Immature natural killer cell (primary cell): ENCODE results near the gene WFDC6. TPM values are rescaled to one million over a fixed set of nuclear protein-coding genes. Genes with fewer than 3 reads are reported as not detected.
"Not testable (repeated sequence)": the region's sequence is repeated elsewhere in the genome, so short reads cannot be mapped to it uniquely, and the experiment has no call there.

ENCODE experiments used
- DNase-seq, 3 donors: peaks; one replicate each; pipeline ENCODE4 v3.0.0; 2022; ENCODE audit warnings: mixed read lengths in 1 of 3
- H3K27ac Mint-ChIP-seq, 6 donors: one replicate each; pipeline ENCODE4 v1.8.0; 2020; ENCODE audit warnings: mixed read lengths in 6 of 6, mild to moderate bottlenecking in 5 of 6, inconsistent platforms in 4 of 6, moderate library complexity in 3 of 6
- H3K27me3 Mint-ChIP-seq, 3 donors: one replicate each; pipeline ENCODE4 v1.8.0; 2020 to 2021; ENCODE audit warnings: low read depth in 3 of 3, mild to moderate bottlenecking in 3 of 3, mixed read lengths in 3 of 3, moderate library complexity in 3 of 3, inconsistent platforms in 1 of 3
- H3K36me3 Mint-ChIP-seq, 3 donors: one replicate each; pipeline ENCODE4 v1.8.0; 2020; ENCODE audit warnings: mixed read lengths in 3 of 3, inconsistent platforms in 2 of 3, mild to moderate bottlenecking in 2 of 3
- H3K4me1 Mint-ChIP-seq, 2 donors: one replicate each; pipeline ENCODE4 v1.8.0; 2020; ENCODE audit warnings: inconsistent platforms in 2 of 2, mild to moderate bottlenecking in 2 of 2, mixed read lengths in 2 of 2, moderate library complexity in 1 of 2
- H3K4me3 Mint-ChIP-seq, 5 donors: one replicate each; pipeline ENCODE4 v1.8.0; 2020; ENCODE audit warnings: mild to moderate bottlenecking in 5 of 5, mixed read lengths in 5 of 5, inconsistent platforms in 3 of 5, moderate library complexity in 3 of 5
- H3K9me3 Mint-ChIP-seq, 6 donors: one replicate each; pipeline ENCODE4 v1.8.0; 2020; ENCODE audit warnings: mild to moderate bottlenecking in 6 of 6, mixed read lengths in 6 of 6, inconsistent platforms in 4 of 6, moderate library complexity in 3 of 6
- polyA plus RNA-seq, 3 donors: library from polyadenylated mRNA; unstranded; fragments of 300-500 nt; fragmentation: Illumina TruSeq; gene quantifications; one replicate each; pipeline ENCODE4 v1.2.3, GENCODE V29; 2021

WFDC6 gene
- not detected for polyA plus RNA-seq

DNA sequence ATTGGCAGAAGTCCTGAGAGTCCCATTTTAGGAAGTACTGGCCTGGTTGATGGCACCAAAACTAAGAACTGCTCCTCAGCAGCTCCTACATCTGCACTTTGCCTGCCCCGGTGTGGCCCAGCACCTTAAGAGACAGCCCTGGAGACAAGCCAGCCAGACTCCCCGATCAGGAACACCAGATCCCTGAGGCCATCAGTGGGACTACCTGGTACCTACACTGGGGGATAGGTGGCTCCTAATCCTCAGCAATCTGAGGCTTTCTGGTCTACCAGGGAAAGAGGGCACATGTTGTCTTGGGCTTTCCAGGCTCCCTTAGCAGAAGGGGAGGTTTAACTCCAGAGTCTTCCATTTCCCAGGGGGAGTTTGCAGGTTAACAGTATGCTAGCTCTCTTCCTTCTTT lies at the start of gene WFDC6:
Gene WFDC6 (minus strand): TSS at position 101 of the 400 bp plus-strand sequence. CDS start 75 bp downstream, at position 26.
- H3K36me3 Mint-ChIP-seq = no peaks in the 10 kb centered on the region
- H3K4me3 Mint-ChIP-seq = no peak within 1 kb of the TSS
- H3K4me1 Mint-ChIP-seq = no peaks in the 10 kb centered on the region
- peaks cover 3 to 13% (median 4%) of the 10 kb centered on the region in 3 donors for H3K27me3 Mint-ChIP-seq
- no peak within 1 kb of the TSS for H3K27ac Mint-ChIP-seq
- no peaks in the 10 kb centered on the region for H3K9me3 Mint-ChIP-seq
- DNase-seq = no peak

DNA sequence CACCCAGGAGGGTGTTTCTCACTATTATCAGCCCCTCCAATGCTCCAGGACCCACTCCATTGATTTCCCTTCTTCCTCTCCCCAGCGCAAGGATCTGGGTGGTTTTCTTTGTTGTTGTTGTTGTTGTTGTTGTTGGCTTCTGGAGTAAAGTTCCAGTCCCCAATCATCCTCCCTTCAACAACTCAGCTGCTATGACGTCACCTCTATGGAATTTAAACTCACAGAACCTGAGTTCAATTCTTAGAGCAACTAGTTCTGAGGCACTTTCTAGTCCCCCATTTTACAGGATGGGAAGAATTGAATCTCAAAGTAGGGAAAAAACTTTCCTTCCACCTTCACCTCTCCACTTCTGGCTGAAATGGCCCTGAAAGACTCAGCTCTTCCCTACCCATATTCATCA lies 49.5 kb upstream of the WFDC6 start:
- H3K4me1 Mint-ChIP-seq = no peaks in the 10 kb centered on the region
- H3K4me3 Mint-ChIP-seq = no peak overlapping the region
- H3K27ac Mint-ChIP-seq = no peak overlapping the region
- peaks cover 4 to 12% (median 6%) of the 10 kb centered on the region in 3 donors for H3K27me3 Mint-ChIP-seq
- no peaks in the 10 kb centered on the region for H3K36me3 Mint-ChIP-seq
- peaks cover 0 to 2% (median 0%) of the 10 kb centered on the region in 6 donors for H3K9me3 Mint-ChIP-seq
- no peak for DNase-seq

DNA sequence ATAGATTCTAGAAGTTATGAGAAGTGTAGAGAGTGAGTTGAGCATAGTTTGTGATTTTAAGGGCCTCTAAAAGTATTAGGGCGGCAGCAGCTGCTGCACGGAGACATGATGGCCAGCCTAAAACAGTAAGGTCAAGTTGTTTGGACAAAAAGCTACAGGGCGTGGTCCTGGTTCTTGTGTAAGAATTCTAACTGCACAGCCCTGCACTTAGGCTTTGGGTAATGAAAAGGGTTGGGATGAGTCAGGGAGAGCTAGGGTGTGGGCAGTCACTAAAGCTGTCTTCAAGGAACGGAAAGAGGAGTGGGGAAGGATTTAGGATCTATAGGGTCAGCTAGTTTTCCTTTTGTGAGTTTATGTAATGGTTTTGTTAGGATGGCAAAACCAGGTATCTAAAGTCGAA lies 46.7 kb upstream of the WFDC6 start:
- not testable (repeated sequence) for DNase-seq, H3K27me3 Mint-ChIP-seq, H3K4me1 Mint-ChIP-seq, H3K9me3 Mint-ChIP-seq, H3K36me3 Mint-ChIP-seq, H3K4me3 Mint-ChIP-seq, H3K27ac Mint-ChIP-seq

DNA sequence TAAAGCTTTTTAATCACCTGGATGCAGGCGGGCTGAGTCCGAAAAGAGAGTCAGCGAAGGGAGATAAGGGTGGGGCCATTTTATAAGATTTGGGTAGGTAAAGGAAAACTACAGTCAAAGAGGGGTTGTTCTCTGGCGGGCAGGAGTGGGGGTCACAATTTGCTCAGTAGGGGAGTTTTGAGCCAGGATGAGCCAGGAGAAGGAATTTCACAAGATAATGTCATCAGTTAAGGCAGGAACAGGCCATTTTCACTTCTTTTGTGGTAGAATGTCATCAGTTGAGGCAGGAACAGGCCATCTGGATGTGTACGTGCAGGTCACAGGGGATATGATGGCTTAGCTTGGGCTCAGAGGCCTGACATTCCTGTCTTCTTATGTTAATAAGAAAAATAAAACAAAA lies 45.0 kb upstream of the WFDC6 start:
- H3K4me3 Mint-ChIP-seq, H3K36me3 Mint-ChIP-seq, H3K27ac Mint-ChIP-seq, H3K27me3 Mint-ChIP-seq, DNase-seq, H3K4me1 Mint-ChIP-seq, H3K9me3 Mint-ChIP-seq: not testable (repeated sequence)

DNA sequence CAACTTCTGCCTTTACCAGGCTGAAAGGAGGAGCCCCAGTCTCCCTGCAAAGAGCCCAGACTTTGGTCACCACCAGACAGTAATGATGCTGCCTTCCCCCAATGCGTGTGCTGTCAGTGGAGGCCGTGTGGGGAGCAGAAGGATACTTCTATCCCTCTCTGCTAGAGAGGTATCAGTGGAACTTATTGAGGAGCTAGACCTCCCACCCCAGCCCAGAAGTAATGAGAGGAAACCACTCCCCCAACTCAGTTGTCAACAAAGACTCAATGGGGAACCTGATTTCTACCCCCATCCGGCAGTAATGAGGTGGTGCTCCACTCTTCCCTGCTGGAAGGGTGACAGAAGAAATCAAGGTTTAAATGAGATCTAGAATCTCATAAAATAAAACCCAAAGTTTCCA lies 44.2 kb upstream of the WFDC6 start:
- no peak for DNase-seq
- H3K36me3 Mint-ChIP-seq = no peaks in the 10 kb centered on the region
- peaks cover 0 to 3% (median 0%) of the 10 kb centered on the region in 3 donors for H3K27me3 Mint-ChIP-seq
- H3K4me1 Mint-ChIP-seq = no peaks in the 10 kb centered on the region
- H3K27ac Mint-ChIP-seq = no peak overlapping the region
- H3K9me3 Mint-ChIP-seq = no peaks in the 10 kb centered on the region
- no peak overlapping the region for H3K4me3 Mint-ChIP-seq

DNA sequence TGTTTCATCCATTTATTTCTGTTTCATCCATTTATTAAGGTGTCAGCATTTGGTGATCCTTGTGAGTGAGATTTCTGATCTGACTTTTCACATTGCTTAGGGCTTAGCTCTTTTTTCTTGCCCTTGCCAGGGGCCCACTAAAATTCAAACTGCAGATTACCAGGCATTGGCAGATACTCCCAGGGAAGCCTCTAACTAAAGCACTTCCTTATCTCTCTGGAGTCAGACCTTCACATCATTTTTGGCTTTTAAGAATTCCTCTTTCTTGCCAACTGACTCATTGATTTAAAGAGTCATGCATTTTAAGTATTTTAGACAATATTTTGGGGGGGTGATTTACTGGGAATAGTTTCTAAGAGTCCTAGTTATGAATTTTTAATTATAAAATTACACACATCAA lies 42.4 kb upstream of the WFDC6 start:
- H3K4me3 Mint-ChIP-seq = no peak overlapping the region
- no peak overlapping the region for H3K27ac Mint-ChIP-seq
- no peaks in the 10 kb centered on the region for H3K4me1 Mint-ChIP-seq
- no peak for DNase-seq
- no peaks in the 10 kb centered on the region for H3K9me3 Mint-ChIP-seq
- H3K36me3 Mint-ChIP-seq = no peaks in the 10 kb centered on the region
- H3K27me3 Mint-ChIP-seq = peaks cover 0 to 1% (median 0%) of the 10 kb centered on the region in 3 donors

DNA sequence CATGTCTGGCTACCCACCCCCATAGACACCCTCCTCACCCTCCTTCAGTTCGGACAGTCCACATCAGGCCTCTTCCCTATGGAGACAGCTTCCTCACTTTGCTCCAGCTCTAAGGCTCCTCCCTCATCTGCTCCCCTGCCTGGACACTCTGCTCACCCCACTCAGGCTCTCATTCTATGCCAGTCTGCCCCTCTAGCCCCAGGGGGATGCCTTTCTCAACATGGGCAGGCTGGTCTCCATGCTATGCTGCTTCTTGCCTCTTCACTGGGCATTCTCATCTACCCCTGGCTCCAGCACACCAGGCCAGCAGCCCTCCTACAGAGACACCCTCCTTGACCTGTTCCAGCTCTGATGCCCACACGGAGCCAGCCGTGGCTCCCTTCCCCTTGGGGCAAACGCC lies 39.9 kb upstream of the WFDC6 start, which contains the start of gene WFDC8:
Gene WFDC8 (minus strand): TSS at position 101 of the 400 bp plus-strand sequence. CDS start 37 bp downstream, at position 64.
- Mint-ChIP-seq H3K4me1 (no peaks in the 10 kb centered on the region), H3K27me3 (peaks cover 1 to 5% (median 2%) of the 10 kb centered on the region in 3 donors), H3K4me3 (no peak within 1 kb of the TSS), H3K36me3 (no peaks in the 10 kb centered on the region), H3K9me3 (no peaks in the 10 kb centered on the region), H3K27ac (no peak within 1 kb of the TSS)
- DNase-seq = no peak

DNA sequence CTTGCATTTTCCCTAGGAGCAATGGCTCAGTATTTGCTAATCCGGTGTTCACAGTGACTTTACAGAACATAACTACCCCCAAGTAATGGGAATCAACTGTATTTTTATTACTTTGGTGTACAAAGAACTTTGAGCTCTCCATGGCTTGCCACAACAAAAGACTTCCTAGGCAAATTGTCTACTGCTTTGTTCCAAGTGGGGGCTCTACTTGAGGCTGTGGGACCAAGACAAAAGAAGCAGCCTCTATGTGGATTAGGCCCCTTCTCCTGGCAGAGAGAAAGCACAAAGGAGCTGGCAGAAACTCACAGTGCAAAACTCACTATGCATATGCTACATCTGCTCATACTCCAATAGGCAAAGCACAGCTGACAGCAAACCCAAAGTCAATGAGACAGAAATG lies 38.9 kb upstream of the WFDC6 start:
- H3K36me3 Mint-ChIP-seq = no peaks in the 10 kb centered on the region
- no peaks in the 10 kb centered on the region for H3K4me1 Mint-ChIP-seq
- DNase-seq = no peak
- no peak overlapping the region for H3K27ac Mint-ChIP-seq
- H3K27me3 Mint-ChIP-seq = peaks cover 1 to 7% (median 5%) of the 10 kb centered on the region in 3 donors
- no peak overlapping the region for H3K4me3 Mint-ChIP-seq
- no peaks in the 10 kb centered on the region for H3K9me3 Mint-ChIP-seq

DNA sequence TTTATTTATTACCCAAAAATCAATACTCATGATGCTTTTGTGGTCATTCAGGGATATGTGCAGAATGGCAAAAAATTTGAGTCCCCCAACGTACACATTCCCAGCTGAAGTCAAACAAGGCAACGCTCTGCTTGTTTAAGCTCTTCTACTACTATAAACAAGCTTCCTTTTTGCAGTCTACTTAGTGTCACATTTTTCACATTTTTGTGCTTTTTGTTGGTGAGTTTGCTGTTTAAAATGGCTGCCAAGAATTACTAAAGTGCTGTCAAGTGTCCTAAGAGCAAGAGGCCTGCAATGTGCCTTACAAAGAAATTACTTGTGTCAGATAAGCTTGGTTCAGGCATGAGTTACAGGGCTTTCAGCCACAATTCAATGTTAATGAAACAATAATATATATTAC lies 37.7 kb upstream of the WFDC6 start:
- H3K4me3 Mint-ChIP-seq = no peak overlapping the region
- H3K27me3 Mint-ChIP-seq = peaks cover 3 to 13% (median 7%) of the 10 kb centered on the region in 3 donors
- no peaks in the 10 kb centered on the region for H3K36me3 Mint-ChIP-seq
- H3K4me1 Mint-ChIP-seq = no peaks in the 10 kb centered on the region
- DNase-seq = no peak
- no peak overlapping the region for H3K27ac Mint-ChIP-seq
- H3K9me3 Mint-ChIP-seq = no peaks in the 10 kb centered on the region

DNA sequence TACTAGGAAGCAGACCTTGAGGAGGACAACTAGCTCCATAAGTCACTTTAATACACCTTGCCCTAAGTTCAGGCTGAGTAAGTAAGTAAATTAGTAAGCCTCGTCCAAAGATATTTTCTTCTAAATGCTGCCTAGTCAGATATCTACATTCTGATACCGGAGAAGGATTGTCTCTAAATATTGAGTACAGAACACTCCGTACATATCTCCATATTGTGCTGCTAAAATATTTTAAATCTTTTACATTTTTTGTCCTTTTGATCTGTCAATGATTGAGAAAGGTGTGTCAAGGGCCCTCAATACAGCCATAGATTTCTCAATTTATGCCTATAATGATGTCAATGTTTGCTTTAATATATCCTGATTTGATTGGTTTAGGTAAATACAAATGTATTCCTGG lies 36.6 kb upstream of the WFDC6 start:
- Mint-ChIP-seq H3K4me3 (no peak overlapping the region), H3K27me3 (peaks cover 3 to 13% (median 13%) of the 10 kb centered on the region in 3 donors), H3K9me3 (no peaks in the 10 kb centered on the region), H3K27ac (no peak overlapping the region), H3K4me1 (no peaks in the 10 kb centered on the region), H3K36me3 (no peaks in the 10 kb centered on the region)
- no peak for DNase-seq

DNA sequence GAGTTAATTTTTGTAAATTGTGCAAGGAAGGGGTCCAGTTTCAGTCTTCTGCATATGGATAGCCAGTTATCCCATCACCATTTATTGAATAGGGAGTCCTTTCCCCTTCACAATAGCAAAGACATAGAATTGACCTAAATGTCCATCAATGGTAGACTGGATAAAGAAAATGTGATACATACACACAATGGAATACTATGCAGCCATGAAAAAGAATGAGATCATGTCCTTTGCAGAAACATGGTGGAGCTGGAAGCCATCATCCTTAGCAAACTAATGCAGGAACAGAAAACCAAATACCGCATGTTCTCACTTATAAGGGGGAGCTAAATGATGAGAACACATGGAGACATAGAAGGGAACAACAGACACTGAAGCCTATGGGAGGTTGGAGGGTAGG lies 30.4 kb upstream of the WFDC6 start:
- not testable (repeated sequence) for DNase-seq, H3K4me3 Mint-ChIP-seq, H3K9me3 Mint-ChIP-seq, H3K36me3 Mint-ChIP-seq, H3K27ac Mint-ChIP-seq, H3K4me1 Mint-ChIP-seq
- peaks cover 2 to 13% (median 8%) of the 10 kb centered on the region in 3 donors for H3K27me3 Mint-ChIP-seq

DNA sequence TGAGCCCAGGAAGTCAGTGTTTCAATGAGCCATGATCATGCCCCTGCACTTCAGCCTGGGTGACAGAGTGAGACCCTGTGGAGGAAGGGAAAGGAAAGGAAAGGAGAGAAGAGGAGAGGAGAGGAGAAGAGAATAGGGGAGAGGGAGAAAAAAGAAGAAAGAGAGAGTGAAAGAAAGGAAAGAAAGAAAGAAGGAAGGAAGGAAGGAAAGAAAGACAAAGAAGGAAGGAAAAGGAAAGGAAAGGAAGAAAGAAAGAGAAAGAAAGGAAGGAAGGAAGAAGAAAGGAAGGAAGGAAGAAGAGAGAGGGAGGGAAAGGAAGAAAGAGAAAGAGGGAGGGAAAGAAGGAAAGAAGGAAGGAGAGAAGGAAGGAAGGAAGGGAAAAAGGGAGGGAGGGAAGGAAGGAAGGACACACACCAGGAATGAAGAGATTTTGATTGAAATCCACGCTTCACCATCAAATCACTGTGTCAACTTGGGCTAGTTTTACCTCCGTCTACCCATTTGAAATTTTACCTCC lies 25.5 kb upstream of the WFDC6 start:
- H3K9me3 Mint-ChIP-seq = no peaks in the 10 kb centered on the region
- H3K4me1 Mint-ChIP-seq = no peaks in the 10 kb centered on the region
- H3K4me3 Mint-ChIP-seq = no peak overlapping the region
- H3K36me3 Mint-ChIP-seq = no peaks in the 10 kb centered on the region
- DNase-seq = no peak
- peaks cover 0 to 5% (median 4%) of the 10 kb centered on the region in 3 donors for H3K27me3 Mint-ChIP-seq
- no peak overlapping the region for H3K27ac Mint-ChIP-seq

DNA sequence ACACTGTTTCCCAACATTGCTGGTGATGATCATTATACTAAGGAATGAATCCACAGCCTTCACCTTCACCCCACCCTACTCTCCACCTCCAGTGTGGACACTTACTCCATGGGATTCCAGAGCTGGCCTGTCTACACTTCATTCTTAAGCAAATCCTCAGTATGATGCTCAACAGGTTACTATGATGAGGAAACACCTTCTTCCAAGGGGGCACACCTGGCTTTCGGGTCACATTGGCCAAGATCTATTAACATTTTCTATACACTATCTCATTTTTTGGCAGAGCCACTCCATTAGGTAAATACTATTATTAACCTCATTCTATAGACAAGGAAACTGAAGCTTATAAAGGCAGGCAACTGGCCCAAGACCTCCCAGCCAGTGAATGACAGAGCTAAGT lies 15.9 kb upstream of the WFDC6 start:
- DNase-seq = no peak
- Mint-ChIP-seq H3K36me3 (no peaks in the 10 kb centered on the region), H3K9me3 (peaks cover 0 to 2% (median 0%) of the 10 kb centered on the region in 6 donors), H3K4me1 (no peaks in the 10 kb centered on the region), H3K27me3 (peaks cover 0 to 11% (median 4%) of the 10 kb centered on the region in 3 donors), H3K4me3 (no peak overlapping the region), H3K27ac (no peak overlapping the region)

DNA sequence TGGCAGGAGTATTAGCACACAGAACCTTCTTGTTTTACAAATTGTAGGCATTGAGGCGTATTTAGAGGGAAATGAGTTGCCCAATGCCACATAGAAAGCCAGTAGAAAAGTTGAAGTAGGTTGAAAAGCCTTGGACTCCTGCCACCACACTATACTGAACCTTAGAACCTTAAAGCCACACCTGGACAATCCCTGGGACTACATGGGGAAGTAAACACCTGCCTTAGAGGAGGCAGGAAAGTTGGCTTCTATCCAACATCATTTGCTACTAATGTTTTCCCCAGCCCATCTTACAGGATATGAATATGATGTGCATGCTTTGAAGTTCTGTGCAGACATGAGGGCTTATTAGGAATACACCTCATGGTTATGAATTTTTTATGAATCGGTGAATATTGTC lies 13.2 kb upstream of the WFDC6 start:
- Mint-ChIP-seq H3K9me3 (peaks cover 0 to 2% (median 0%) of the 10 kb centered on the region in 6 donors), H3K36me3 (no peaks in the 10 kb centered on the region), H3K27ac (no peak overlapping the region), H3K4me1 (no peaks in the 10 kb centered on the region), H3K27me3 (peaks cover 0 to 10% (median 5%) of the 10 kb centered on the region in 3 donors), H3K4me3 (no peak overlapping the region)
- DNase-seq = no peak

DNA sequence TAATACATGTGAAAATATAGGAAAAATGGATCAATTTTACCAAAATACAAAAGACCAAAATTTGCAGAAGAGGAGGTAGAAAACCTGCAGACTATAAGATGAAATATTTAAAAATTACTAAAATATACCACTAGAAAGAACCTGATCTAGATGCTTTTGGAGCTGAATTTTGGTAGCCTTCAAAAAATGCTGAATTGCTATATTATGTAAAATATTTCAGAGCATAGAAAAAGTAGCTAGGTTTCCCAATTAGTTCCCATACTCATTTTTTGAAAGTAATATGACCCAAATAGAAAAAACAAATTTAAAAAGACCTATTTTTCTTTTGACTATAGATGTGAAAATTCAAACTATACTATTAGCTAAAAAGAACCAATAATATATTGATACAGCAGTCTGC lies 11.5 kb upstream of the WFDC6 start:
- no peak for DNase-seq
- H3K4me3 Mint-ChIP-seq = no peak overlapping the region
- peaks cover 0 to 2% (median 0%) of the 10 kb centered on the region in 6 donors for H3K9me3 Mint-ChIP-seq
- no peaks in the 10 kb centered on the region for H3K36me3 Mint-ChIP-seq
- H3K27me3 Mint-ChIP-seq = peaks cover 0 to 10% (median 5%) of the 10 kb centered on the region in 3 donors
- H3K27ac Mint-ChIP-seq = no peak overlapping the region
- H3K4me1 Mint-ChIP-seq = no peaks in the 10 kb centered on the region
